H4 (cell line): ENCODE data around the gene MICU1. TPM values are rescaled to one million over a fixed set of nuclear protein-coding genes. Genes with fewer than 3 reads are reported as not detected.
"Not testable (repeated sequence)": the region's sequence is repeated elsewhere in the genome, so short reads cannot be mapped to it uniquely, and the experiment has no call there.

ENCODE experiments used
- DNase-seq: peaks from one replicate; pipeline ENCODE4 v3.0.0-alpha.2; 2015; ENCODE audit warnings: low spot score
- total RNA-seq: library from RNA; depleted of rRNA; stranded (reverse); fragments of >200 nt; shearing (Covaris generic); gene quantifications from 2 replicates; pipeline ENCODE4 v1.2.3, GENCODE V29; 2014

The MICU1 gene
- total RNA-seq, 1 experiment from 2014 or later: 53.9 TPM

- no peak for DNase-seq
Measured at GRCh38 chr10:72329290-72330068, 296.4 kb downstream of the MICU1 start.

GRCh38 chr10:72328829-72329204 is 297.1 kb downstream of the MICU1 start:
- no peak for DNase-seq

- peak; percentile 50 for DNase-seq
Measured at GRCh38 chr10:72328045-72328828, 297.6 kb downstream of the MICU1 start.

GRCh38 chr10:72326665-72327603 is 298.9 kb downstream of the MICU1 start:
- DNase-seq: not testable (repeated sequence)

GRCh38 chr10:72325243-72326175 is 300.4 kb downstream of the MICU1 start:
- peak; percentile 85 for DNase-seq

- no peak for DNase-seq
Measured at GRCh38 chr10:72323771-72324191, 302.1 kb downstream of the MICU1 start.

GRCh38 chr10:72323108-72323749 is 302.6 kb downstream of the MICU1 start:
- DNase-seq: peak; percentile 4

- peak; percentile 8 for DNase-seq
Measured at GRCh38 chr10:72322280-72323058, 303.4 kb downstream of the MICU1 start.

GRCh38 chr10:72322030-72322279 is 303.9 kb downstream of the MICU1 start:
- DNase-seq: no peak

GRCh38 chr10:72321248-72322029 is 304.4 kb downstream of the MICU1 start:
- DNase-seq: peak; percentile 3

- DNase-seq: peak; percentile 98
Measured at GRCh38 chr10:72320676-72321247, 305.1 kb downstream of the MICU1 start.

- peak; percentile 84 for DNase-seq
Measured at GRCh38 chr10:72319416-72320254, 306.2 kb downstream of the MICU1 start.

- DNase-seq: no peak
Measured at GRCh38 chr10:72318418-72319262, 307.2 kb downstream of the MICU1 start.
